GM21529 (cell line): ENCODE results near the gene ITPR1.

Experiments used
- ATAC-seq: cut with Tn5 transposase; IDR thresholded peaks from one replicate; pipeline ENCODE4 v1.9.1; 2021; ENCODE audit not compliant: unreplicated experiment

The ITPR1 gene

GRCh38 chr3:4508048-4508981 lies 15.2 kb downstream of the ITPR1 start:
- peak; percentile 65 for ATAC-seq

GRCh38 chr3:4509043-4509442 lies 15.9 kb downstream of the ITPR1 start:
- ATAC-seq = no peak

GRCh38 chr3:4509983-4510755 lies 17.0 kb downstream of the ITPR1 start:
- ATAC-seq = no peak

DNA sequence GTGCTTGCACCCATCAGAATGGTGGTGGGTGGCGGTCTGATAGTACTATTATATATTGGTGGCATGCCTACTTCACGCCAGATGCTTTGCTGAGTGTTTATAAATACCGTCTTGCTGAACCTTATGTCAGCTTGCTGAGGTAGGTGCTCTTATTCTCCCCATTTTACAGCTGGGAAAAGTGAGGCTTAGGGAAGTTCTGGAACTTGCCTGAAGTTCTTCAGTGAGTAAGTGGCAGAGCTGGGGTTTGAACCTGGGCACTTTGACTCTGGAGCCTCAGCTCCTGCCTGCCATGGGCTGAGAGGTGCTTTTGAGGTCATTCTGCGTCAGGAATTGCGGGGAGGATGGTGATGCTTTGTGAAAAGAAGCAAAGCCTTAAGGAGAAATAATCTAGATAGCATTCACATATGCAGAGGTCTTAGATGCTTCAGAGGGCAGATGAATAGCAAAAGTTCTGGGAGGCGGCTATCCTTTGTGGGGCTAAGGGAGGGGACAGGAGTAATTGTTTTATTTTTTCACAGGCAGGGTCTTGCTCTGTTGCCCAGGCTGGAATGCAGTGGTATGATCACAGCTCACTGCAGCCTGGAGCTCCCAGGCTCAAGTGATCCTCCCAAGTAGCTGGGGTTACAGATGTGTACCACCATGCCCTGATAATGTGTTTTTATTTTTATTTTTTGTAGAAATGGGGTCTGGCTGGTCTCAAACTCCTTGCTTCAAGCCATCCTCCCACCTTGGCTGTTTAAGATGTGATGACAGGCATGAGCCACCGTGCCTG lies 18.5 kb downstream of the ITPR1 start:
- no peak for ATAC-seq

DNA sequence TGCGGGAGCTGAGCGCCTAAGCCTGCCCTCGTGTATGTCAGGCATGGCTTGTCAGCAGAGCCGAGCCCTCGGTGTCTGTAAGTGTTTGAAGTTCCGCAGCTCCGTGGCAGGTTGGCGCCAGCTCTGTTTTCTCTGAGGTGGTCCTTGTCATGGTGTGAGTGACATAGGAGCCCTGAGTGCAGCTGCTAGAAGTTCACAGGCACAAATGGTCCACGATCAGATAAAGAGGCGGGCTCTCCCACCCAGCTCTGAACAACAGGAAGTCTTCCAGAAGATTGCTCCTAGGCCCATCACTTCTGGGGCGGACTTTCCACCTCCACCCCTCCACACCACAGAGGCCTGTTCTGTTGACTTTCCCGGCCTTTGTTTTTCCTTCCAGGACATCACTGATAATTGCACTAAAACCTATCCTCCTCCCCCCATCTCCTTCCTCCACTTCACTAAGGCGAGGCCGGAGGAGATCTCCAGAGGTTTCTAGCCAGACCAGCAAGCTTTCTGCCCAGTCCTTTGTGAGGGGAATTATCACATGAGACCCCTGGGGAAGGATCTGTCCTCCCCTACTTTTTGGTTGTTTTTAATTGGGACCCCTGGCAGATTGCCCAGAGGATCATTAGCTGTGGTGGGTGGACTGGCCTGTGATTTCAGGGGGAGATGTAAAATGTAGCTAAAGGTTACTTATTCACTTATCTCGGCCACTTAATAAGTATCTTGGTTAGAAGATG lies 19.9 kb downstream of the ITPR1 start:
- no peak for ATAC-seq

- no peak for ATAC-seq
Observed at GRCh38 chr3:4514321-4514720, 21.2 kb downstream of the ITPR1 start.

DNA sequence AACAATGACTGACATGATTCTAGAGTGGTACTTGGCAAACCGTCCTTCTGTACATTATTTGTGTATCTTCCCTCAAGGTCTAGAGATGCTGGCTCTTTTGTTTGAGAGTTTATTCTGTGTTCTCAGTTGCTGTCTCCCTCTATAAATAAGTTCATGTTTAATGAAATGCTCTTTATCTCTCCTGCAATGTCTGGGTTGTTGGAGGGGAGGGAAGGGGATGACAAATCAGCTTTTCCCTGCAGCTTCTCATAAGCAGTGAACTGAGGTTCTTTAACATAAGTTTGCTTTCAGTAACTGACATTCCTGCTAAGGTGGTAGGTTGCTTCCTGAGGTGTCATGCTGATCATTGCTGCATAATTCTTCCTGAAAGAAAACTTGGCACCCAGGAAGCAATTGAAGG lies 21.8 kb downstream of the ITPR1 start:
- no peak for ATAC-seq

DNA sequence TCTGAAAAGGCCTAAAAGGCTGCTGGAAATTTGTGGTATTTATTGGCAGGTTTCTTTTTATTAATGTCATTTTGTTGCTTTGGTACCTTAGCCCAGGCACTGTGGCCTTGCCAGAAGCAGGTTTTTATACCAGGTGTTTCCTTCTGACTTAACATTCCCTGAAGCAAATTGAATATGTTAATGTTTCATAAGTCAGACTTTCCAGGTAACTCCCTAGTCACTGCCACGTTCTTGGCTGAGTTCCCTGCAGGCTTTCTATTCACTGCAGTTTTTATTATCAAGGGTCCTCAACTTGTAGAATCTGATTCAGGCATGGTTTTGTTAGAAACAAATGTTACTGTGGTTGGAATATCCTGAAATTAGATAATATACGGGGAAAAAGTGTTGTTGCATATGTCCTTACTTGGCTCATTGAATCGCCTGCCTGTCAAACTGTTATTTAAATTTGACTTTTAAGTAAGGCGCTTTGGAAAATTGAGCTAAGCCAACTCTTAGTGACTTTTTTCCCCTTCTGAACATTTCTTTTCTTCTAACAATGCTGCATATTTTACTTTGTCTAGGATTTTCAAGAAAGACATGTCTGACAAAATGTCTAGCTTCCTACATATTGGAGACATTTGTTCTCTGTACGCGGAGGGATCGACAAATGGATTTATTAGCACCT lies 22.9 kb downstream of the ITPR1 start:
- ATAC-seq = no peak

DNA sequence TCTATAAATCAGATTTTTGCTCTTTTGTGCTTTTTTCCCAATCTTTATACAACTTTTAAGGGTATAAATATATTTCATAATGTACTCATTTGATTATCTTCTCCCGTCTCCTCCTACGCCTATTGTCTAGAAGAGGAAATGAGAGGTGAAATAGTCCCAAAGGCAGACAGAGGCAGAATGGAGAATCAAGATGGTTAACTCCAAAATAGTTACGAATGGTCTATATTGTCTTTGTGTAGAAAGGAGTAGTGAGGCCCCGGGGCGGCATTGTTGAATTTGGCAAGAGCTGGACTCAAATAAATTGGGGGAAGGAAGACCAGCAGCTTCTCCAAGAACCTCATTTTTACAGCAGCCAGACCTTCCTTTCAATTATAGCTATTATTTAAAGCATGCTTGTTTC lies 23.9 kb downstream of the ITPR1 start:
- ATAC-seq = no peak

- no peak for ATAC-seq
Observed at GRCh38 chr3:4517643-4518311, 24.6 kb downstream of the ITPR1 start.

GRCh38 chr3:4520033-4520816 lies 27.1 kb downstream of the ITPR1 start:
- no peak for ATAC-seq

DNA sequence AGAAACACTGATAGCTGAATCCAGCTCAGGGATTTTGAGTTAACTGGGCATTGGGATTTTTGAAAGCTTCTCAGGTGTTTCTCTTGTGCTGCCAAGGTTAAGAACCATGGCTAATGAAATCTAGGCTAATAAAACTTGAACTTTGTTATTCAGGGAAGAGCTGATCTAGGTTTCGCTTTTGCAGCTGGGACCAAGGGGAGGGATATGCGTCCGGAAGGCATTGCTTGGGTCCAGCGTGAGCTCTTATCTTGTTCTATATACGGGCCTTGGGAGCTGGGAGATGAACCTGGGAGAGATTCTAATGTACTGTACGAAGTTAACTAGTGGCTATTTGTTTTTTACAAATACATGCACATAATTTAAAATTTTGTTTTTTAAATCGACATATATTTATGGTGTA lies 29.8 kb downstream of the ITPR1 start:
- ATAC-seq = no peak

DNA sequence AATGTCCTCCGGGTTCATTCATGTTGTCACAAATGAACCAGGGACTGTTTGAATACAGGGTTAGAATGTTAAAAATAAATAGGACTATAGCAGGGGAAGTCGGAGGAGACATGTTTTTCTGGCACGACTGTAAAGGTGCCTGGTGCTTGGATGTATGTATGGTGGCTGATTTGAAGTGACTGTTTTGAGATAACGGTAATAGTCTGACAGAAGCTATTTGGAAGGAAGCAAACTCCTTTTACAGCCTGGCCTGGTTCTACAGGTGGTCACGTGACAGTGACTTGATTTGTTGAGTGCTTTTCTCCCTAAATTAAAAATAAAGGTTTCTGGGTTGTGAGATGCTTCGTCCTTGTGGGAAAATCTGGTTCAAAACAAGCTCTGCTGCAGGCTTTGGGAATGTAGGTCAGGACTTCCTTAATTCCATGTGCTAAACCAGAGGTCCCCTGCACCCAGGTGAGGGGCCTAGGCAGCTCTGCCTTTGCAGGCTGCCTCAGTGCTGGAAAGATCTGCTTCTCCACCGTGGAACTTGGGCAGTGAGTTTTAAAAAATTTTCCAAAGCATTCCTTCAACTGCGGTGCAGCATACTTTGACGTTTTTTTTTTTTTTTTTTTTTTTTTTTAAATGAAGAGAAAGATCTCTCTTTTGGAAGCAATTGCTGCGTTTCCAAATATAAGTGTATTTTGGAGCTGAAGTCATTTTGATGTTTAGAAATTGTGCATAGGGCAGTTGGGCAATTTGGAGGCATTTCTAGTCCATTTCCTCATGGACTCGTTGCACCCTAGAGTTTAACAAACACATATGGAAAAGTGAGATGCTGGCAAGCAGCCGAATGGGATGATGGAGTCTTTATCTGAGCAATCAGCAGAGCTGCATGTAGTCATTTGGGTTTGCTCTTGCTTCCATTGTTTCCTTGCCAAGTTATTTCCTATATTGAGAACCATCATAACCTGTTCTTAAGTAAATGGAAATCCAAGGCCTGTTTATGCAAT lies 30.9 kb downstream of the ITPR1 start:
- ATAC-seq = no peak

DNA sequence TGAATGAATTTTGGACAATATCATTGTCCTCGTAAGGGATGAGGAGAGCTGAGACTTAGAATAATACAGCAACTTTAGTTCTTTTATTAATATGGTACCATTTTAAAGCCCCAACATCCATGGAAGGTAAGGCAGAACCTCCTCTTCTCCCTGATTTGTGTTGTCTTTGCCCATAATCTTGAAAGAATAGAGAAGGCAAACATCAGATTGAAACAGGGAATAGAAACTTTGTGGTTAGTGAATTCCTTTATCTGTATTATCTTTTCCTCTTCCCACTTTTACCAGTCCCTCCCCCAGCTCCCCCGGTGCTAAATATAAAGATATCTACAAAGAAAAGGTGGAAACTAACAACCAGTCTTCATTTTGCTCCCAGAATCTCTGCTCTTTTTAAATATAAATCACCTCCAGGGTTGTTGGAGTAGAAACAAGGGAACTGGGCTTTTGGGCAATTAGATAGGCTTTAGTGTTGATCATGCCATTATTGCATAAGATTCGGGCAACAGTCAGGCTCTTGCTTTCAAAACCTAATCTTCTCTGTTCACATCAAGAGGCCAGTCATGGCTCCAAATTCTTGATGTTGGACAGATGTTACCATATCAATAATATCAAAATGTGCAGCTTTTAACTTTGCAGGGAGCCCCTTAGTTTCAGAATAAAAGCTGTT lies 32.5 kb downstream of the ITPR1 start:
- no peak for ATAC-seq

DNA sequence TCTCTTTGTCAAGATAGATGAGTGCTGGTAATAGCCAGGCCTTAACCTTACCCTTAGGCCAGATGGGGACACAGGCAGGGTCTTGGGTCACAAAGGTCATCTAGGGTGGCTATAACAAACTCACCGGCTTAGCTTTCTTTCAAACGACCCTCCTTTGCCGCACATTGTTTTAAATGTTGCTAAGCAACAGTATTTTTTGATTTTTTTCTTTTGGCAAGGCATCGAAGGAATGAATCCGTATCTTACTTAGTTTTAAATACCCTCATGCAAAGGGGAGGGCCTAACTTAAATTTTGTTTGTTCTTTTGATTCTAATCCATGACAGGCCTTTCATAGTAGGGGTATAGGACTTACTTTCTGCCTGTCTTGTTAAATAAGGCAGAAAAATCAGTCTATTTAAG lies 35.2 kb downstream of the ITPR1 start:
- no peak for ATAC-seq

DNA sequence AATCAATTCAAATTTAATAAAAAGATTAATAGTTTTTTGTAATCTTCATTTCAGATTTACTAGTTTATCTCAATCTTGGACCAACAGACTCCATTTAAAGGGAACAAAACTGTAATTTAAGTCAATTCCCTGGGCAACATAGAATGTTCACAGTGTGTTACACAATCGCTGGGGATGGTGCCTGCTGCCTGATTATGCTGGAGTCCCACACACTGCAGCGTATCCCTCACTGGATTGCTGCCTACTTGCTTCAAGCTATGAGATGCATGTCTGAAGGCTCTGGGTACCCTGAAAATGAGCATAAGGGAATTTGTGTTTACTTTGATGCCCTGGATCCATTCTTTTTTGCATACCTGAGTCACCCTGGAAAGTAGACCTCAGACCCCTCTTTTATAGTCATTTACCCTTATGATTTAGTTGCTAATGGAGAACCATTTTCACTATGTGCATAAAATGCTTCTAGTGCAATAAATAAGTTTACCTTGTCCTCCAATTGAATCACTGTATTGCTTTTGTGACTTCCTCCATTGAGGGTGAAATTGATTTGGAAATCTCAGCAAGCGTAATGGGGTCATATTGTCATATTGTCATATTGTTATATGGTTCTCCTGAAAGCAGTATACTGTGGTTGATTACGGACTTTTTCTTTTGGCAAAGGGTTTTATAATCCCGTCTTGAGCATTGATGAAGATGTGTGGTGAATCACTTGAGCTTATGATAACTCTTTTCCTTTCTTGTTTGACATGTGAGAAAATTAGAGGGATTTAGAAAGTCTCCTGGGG lies 35.9 kb downstream of the ITPR1 start:
- ATAC-seq = no peak
